ENCODE measurements around the gene PTP4A2.

DNA sequence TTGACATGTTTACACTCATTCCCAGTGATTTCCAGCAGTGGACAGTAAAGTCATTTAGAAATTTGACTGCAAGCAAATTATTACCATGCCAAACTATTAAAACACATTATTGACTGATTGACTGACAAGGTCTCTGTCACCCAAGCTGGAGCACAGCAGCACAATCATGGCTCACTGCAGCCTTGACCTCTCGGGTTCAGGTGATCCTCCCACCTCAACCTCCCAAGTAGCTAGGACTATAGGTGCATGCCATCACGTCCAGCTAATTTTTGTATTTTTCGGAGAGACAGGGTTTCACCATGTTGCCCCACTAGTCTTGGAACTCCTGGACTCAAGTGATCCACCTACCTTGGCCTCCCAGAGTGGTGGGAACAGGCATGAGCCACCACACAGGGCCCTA is 24.2 kb downstream of the PTP4A2 start:
- TF ChIP-seq, protein P1, sequence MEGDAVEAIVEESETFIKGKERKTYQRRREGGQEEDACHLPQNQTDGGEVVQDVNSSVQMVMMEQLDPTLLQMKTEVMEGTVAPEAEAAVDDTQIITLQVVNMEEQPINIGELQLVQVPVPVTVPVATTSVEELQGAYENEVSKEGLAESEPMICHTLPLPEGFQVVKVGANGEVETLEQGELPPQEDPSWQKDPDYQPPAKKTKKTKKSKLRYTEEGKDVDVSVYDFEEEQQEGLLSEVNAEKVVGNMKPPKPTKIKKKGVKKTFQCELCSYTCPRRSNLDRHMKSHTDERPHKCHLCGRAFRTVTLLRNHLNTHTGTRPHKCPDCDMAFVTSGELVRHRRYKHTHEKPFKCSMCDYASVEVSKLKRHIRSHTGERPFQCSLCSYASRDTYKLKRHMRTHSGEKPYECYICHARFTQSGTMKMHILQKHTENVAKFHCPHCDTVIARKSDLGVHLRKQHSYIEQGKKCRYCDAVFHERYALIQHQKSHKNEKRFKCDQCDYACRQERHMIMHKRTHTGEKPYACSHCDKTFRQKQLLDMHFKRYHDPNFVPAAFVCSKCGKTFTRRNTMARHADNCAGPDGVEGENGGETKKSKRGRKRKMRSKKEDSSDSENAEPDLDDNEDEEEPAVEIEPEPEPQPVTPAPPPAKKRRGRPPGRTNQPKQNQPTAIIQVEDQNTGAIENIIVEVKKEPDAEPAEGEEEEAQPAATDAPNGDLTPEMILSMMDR (IDR thresholded peaks at IDR 0.05; ENCODE audit: extremely low read depth in 1 of 2, insufficient read depth in 1 of 2, low read depth in 1 of 2, low read length in 2 of 2), result no peak
- TF ChIP-seq POLR2A (IDR thresholded peaks at IDR 0.05; ENCODE audit: low read depth, low read length) (no peak), FOS (IDR thresholded peaks at IDR 0.05; ENCODE audit: borderline replicate concordance, insufficient read depth, low read length) (no peak), POLR2AphosphoS5 (IDR thresholded peaks at IDR 0.05; ENCODE audit: insufficient read depth, low read depth, low read length) (no peak)
